ENCODE results near the gene TMEM91.
"Not testable (repeated sequence)": the region's sequence is repeated elsewhere in the genome, so short reads cannot be mapped to it uniquely, and the experiment has no call there.

The TMEM91 gene

DNA sequence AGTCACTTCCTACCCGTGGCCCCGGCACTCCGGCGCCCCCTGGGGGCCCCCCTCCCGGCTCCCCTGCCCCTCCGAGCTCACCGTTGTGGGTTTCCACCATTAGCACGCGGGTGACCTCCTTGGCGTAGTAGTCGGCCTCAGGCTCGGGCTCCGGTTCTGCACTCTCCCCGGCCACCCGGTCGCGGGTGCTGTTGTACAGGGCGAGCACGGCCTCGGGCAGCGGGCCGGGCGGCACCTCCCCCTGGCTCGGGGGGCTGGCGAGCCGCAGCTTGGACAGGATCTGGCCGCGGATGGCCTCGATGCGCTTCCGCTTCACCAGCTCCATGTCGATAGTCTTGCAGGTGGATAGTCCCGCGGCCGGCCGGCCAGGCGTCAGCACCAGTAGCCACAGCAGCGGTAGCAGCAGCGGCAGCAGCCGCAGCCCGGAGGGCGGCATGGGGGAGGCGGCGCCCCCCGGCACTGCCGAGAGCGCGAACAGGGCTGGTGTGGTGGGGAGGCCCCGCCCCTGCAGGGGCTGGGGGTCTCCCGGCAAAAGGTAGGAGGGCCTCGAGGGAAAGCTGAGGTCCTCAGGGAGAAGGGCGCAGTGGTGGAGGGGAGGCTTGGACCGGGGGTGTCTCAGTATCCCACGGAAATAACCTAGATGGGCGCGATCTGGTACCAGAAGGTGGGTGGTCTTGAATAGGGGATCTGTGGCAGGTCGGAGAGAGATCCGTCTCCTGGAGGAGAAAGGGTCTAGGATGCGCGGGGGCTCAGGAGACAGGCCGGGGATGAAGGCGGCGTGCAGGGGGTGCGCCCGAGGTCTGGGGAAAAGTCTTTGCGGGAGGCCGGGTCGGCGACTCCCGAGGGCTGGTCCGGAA lies 23.5 kb upstream of the TMEM91 start:
- in situ Hi-C loops (cut with HindIII; ENCODE audit: low sequenced_read_pairs): no loop called here

DNA sequence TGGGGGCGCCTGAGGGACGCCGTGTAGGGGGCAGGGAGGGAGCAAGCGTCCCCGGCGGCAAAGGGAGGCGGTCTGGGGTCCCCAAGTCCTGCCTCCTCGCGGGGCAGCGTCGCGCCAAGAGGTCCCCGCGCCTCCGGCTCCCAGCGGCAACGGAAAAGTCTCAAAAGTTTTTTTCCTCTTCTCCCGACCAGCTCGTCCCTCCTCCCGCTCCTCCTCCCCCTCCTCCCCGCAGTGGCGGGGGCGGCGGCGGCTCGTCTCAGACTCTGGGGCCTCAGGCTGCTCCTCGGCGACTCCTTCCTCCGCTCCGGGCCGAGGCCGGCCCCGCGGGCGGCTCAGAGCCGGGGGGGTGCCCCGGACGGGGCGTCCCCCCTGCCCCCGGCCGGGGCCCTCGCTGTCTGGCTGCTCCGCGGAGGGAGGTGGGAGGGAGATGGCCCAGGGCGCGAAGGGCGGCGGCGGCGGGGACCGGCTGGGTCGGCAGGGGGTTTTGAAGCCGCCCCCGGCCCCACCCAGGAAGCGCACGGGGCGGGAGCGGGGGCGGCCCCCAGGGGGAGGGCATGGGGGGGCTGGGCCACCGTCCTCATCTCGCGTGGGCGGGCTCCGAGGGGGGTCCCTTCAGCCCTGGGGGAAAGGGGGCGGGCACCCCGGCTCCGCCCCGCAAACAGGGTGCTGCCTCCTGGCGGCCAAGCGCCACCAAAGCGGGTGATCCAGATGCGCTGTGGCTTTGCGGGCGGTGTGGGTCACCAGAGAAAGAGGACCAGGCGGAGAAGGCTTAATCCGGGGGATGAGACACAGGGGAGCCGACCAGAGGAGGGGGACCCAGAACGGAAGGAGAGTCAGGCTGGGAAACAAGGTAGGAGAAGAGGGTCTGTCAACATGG lies 22.6 kb upstream of the TMEM91 start, which contains the start of gene TGFB1:
TSS of gene TGFB1 (minus strand) at position 457 of the 877 bp plus-strand sequence. CDS start 878 bp downstream, outside the sequence.
- in situ Hi-C loops (cut with HindIII; ENCODE audit: low sequenced_read_pairs): no loop called here

DNA sequence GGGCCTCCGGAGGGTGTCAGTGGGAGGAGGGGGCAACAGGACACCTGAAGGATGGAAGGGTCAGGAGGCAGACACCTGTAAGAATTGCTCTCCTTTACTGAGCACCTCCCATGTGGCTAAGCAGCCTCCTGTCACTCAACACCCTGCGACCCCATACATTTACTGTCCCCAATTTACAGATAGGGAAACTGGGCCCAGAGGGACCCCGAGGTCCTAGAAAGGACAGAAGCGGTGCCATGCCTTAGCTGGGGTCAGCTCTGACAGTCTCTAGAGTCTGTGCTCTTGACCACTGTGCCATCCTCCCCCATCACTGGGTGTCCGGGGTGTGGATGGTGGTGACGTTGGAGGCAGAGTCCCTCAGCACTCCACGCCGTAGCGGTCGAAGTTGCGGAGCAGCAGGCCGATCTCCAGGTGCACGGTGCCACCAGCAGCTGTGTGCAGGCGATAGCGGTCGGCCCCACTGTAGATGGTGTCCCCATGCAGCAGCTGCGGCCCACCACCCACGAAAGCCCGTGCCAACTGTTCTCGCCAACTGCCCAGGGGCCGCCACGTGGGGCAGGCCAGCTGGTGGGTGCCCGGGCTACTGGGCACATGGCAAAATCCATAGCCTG lies 21.9 kb upstream of the TMEM91 start:
- in situ Hi-C loops (cut with HindIII; ENCODE audit: low sequenced_read_pairs): no loop called here

DNA sequence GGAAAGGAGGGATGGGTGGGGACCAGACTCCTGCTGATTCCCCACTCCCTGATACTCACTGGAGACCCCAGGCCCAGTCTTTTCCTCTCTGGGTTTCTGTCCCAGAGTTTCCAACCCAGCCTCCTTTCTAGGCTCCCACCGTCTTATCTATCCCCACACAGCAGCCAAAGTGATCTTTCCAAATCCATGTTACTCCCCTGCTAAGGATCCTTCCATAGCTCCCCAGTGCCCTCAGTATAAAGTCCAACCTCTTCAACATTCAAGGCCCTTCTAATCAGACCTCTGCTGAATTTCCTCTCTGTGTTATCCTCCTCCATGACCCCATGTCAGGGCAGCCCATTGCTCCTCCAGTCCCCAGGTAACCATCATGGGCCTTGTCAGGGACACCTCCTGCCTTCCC lies 21.3 kb upstream of the TMEM91 start:
- in situ Hi-C loops (cut with HindIII; ENCODE audit: low sequenced_read_pairs): loop anchor here (5.0 kb wide), 2 partner anchors 48 to 77 kb away; no protein-coding TSS in a partner anchor

DNA sequence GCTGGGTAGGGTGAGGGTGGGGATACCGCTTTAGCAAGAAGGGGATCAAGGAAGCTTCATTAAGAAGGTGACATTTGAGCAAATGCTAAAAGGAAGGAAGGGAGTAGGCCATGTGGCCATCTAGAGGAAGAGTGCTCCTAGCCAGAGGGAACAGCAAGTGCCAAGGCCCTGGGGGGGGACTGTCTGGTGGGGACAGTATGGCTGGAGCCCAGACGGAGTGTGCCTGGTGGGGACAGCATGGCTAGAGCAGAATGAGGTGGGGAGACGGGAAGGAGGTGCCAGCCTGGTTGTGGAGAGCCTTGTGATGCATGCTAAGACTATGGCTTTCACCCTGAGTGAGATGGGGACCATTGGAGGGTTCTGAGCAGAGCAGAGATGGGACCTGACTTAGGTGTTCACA lies 20.5 kb upstream of the TMEM91 start:
- in situ Hi-C loops (cut with HindIII; ENCODE audit: low sequenced_read_pairs): loop anchor here (5.0 kb wide), 2 partner anchors 49 to 76 kb away; no protein-coding TSS in a partner anchor

DNA sequence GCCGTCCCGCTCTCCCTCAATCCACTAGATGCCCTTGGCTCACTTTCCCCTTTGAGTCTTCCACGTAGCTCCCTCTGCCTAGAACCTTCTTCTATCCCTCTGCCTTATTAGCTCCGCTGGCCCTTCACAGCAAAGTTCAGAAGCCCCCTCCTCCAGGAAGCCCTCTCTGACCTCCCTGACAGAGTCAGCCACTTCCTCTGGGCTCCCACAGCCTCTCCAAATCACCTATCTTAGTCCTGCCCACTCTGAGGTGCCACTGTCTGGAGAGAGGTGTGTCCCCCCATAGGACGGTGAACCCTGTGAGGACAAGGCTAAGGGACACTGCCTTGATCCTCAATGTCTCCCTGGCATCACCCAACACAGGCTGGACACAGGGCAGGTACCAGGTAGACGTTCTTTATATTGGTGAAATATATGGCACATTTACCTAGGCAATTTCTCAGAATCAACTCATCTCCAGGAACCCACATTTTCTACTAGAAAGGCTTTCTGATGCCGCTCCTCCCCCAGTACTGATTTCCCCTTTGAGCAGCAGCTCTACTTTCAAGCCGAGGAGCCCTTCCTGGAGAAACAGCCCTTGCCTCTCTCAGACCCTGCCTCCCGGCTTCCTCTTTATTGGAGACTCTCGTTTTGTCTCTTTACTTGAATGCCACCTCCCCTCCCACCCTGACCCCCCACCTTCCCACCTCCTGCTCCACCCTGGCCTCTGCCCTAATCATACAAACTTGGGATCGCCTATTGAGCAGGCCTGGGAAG lies 19.2 kb upstream of the TMEM91 start:
- in situ Hi-C loops (cut with HindIII; ENCODE audit: low sequenced_read_pairs): loop anchor here (5.0 kb wide), 2 partner anchors 50 to 75 kb away; no protein-coding TSS in a partner anchor

DNA sequence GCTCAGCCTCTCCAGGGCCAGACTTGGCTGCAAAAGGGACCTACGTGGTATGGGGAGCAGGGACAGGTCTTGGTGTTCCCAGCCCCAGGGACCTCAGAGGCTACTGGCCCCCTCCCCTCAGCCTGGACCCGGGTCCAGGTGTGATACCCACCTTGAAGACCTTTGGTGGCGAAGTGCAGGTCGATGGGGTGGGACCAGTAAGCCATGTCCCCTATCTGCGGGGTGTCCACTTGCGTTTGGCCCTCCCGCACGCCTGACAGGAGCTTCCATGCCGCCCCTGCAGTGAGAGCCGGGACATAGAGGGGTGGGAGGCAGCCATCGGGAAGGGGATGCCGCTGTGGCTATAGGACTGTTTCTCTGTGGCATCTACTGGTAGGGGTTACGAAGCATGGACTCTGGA lies 18.6 kb upstream of the TMEM91 start:
- in situ Hi-C loops (cut with HindIII; ENCODE audit: low sequenced_read_pairs): loop anchor here (5.0 kb wide), 2 partner anchors 50 to 75 kb away; no protein-coding TSS in a partner anchor

DNA sequence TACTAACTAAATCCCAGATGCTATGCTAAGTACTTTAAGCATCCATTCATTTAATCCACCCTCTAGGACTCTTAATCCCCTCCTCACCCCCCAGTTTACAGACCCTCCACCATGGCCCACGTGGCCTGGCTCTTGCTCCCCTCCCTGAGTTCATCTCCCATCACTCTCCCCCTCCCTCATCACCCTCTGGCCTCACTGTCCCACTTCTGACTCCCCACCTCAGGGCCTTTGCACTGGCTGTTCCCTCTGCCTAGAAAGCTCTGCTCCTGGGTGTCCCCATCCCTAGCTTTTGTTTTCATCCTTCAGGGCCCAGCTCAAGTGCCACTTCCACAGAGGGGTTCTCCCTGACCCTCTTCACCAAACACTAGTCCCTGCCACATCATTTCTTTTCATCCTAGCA lies 16.6 kb upstream of the TMEM91 start:
- in situ Hi-C loops (cut with HindIII; ENCODE audit: low sequenced_read_pairs): loop anchor here (5.0 kb wide), 2 partner anchors 52 to 73 kb away; no protein-coding TSS in a partner anchor

DNA sequence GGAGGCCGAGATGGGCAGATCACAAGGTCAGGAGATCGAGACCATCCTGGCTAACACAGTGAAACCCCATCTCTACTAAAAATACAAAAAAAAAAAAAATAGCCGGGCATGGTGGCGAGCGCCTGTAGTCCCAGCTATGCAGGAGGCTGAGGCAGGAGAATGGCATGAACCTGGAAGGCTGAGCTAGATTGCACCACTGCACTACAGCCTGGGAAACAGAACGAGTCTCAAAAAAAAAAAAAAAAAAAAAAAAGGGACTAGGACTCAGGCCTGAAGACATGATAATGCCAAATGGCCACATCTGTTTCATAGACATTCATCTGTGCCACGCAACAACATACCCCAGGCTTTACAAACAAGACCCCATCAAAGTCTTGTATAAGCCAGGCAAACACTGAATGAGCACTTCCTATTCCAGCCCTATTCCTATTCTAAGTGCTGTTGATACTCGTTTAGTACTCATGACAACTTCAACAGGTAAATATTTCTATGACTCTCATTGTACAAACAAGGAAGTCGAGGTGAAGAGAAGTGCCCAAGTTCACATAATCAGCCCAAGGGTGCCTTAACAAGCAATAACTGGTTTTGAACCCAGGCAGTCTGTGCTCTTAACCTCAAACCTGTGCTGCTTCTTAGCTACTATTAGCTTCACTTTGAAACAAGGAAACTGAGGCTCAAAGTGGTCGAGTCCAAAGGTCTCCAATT lies 14.0 kb upstream of the TMEM91 start:
- in situ Hi-C loops (cut with HindIII; ENCODE audit: low sequenced_read_pairs): no loop called here

DNA sequence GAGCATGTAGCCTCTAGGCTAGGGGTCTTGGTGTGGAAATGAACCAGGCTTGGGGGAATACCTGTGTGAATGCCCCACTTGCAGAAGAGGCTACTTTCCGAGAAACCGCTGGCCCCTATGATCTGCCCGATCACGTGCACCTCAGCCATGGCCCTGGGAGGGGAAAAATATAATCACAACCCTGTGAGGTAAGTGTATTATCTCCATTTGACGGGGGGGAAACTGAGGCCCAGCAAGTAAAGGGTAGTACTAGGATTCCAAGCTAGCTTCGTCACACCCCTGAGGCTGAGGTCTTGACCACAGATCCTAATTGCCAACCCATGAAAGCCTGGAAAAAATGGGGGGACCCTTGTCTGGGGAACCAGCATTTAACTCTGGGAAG lies 13.0 kb upstream of the TMEM91 start:
- in situ Hi-C loops (cut with HindIII; ENCODE audit: low sequenced_read_pairs): no loop called here

DNA sequence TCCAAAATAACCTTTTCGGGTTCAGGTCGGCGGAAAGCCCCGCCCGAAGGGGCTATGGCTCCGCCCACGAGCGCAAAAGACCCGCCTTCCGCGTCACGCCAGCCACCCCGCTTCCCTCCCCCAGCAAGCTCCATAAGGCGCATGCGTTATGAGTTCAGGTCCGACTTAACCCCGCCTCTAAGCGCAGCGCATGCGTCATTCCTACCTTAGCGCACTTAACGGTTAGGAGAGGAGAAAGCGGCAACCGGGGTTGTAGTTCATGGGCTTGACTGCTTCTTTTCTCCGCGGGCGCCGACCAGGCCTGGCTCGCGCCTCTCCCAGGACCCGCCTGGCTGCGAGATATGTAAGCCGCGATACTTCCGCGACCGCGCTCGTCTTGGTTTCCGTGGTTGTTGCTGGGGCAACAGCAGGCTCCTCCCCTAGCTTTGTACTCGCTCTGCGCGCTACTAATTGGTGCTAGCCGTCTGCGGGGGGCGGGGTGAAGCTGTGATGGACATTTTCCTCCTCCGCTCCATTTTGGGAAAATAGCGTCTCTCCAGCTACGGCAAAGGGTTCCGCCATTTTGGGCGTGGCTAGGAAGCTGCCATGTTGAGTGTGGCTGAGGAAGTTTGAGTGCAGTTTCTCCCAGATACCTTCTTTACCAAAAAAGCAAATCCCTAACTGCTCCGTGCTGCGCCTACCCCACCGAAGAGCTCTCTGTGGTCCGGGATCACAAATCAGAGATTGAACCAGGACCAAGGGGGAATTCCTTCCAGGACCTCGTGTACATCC lies 12.4 kb upstream of the TMEM91 start, which contains the start of gene B9D2:
TSS of gene B9D2 (minus strand) at position 397 of the 771 bp plus-strand sequence. CDS start 630 bp downstream, outside the sequence.
- in situ Hi-C loops (cut with HindIII; ENCODE audit: low sequenced_read_pairs): no loop called here

DNA sequence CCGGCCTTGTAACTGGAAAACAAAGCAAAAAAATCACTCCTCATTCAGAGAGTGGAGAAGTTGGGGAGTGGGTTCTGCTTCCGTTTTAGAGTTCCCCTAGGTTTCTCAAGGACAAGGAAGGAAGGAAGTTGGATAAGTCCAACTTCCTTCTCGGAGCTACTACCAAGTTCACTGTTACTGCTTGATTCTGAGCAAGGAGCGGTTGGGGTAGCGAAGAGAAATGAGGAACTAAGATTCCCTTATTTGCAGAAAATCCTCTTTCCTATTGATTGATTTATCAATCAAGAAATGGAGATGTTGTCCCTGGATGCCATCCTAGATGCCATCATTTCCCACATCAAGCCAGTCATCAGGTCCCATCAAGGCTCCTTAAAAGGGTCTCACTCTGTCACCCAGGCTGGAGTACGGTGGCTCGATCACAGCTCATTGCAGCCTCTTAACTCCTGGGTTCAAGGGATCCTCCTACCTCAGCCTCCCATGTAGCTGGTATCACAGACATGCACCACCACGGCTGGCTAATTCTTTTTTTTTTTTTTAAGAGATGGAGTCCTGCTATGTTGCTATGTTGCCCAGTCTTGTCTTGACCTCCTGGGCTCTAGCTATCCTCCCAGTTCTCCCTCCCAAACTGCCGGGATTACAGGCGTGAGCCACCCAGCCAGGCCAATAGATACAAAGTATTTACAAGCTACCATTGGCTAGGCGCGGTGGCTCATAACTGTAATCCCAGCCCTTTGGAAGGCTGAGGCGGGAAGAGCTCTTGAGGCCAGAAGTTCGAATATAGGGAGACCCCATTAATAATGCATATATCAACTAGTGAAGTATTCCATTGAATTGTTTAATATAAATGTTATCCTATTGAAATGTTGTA lies 11.6 kb upstream of the TMEM91 start:
- in situ Hi-C loops (cut with HindIII; ENCODE audit: low sequenced_read_pairs): no loop called here

DNA sequence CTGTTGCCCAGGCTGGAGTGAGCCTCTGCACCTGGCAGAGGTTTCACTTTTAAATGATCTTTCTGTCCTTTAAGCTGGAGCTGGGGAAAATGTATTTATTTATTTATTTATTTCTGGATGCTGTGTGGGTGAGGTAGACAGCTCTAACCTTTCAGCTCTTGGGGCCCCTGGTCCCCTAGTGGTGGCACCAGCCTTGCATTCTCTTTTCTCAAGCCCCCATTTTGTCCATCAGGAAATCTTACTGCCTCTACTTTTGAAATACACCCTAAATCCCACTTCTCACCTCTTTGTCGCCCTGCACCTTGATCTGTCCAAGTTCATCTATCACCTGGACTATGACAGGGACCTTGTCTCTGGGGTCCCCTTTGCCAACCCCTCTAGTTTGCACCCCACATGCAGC lies 10.2 kb upstream of the TMEM91 start:
- in situ Hi-C loops (cut with HindIII; ENCODE audit: low sequenced_read_pairs): no loop called here

DNA sequence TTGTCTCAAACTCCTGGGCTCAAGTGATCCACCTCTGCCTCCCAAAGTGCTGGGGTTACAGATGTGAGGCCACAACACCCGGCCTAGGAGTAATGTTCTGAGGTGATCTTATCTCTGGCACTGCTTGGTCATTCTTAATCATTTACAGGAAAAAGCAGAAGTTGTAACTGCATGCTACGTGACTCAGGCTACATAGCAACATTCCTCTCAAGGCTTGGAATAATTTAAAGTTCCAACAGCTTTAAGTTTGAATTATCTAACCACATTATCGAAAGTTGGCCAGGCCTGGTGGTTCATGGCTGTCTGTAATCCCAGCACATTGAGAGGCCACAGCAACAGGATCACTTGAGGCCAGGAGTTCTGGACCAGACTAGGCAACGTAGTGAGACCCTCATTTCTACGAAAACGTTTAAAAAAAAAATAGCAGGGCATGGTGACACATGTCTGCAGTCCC lies 8.5 kb upstream of the TMEM91 start:
- in situ Hi-C loops (cut with HindIII; ENCODE audit: low sequenced_read_pairs): no loop called here

DNA sequence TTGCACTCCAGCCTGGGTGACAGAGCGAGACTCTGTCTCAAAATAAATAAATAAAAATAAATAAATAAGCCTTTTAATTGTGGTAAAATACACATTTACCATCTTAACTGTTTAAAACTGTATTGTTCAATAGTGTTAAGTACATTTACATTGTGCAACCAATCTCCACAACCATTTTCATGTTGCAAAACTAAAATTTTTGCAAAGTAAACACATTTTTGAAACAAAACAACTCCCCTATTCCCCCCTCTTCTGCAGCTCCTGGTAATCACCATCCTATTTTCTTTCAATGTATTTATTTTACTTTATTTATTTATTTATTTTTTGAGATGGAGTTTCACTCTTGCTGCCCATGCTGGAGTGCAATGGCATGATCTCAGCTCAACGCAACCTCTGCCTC lies 6.6 kb upstream of the TMEM91 start:
- in situ Hi-C loops (cut with HindIII; ENCODE audit: low sequenced_read_pairs): no loop called here

DNA sequence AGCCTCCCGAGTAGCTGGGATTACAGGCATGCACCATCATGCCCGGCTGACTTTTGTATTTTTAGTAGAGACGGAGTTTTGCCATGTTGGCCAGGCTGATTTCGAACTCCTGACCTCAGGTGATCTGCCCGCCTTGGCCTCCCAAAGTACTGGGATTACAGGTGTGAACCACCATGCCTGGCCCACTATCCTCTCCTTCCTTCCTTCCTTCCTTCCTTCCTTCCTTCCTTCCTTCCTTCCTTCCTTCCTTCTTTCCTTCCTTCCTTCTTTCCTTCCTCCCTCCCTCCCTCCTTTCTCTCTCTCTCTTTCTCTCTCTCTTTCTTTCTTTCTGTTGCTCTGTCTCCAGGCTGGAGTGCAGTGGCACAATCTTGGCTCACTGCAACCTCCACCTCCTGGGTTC lies 5.2 kb upstream of the TMEM91 start:
- in situ Hi-C loops (cut with HindIII; ENCODE audit: low sequenced_read_pairs): not testable (repeated sequence)

DNA sequence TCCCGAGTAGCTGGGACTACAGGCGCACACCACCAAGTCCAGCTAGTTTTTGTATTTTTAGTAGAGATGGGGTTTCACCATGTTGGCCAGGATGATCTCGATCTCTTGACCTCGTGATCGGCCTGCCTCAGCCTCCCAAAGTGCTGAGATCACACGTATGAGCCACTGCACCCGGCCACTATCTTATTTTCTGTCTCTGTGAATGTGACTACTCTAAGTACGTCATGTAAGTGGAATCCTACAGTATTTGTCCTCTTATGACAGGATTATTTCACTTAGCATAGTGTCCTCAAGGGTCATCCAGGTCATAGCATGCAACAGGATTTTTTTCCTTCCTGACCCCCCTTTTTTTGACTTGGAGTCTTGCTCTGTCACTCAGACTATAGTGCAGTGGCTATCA lies 4.8 kb upstream of the TMEM91 start:
- in situ Hi-C loops (cut with HindIII; ENCODE audit: low sequenced_read_pairs): no loop called here

DNA sequence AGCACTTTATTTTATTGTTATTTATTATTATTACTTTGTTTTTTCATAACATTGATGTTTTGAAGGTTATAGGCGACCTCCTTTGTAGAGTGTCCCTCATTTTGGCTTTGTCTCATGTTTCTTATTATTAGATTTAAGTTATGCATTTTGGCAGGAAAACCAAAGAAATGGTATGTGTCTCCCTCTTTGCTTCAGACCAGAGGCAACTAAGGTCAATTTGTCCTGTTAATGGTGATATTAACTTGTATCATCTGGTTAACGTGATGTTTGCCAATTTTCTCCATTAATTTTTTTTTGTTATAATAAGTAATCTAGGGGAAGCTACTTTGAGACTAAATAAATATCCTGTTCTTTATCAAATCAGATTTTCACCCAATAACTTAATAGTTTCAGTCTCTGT lies 3.8 kb upstream of the TMEM91 start:
- in situ Hi-C loops (cut with HindIII; ENCODE audit: low sequenced_read_pairs): no loop called here

All from endothelial cell of hepatic sinusoid (primary cell).